AG04449 (cell line): ENCODE measurements around the gene TCP1.

Experiments
- CTCF ChIA-PET: fragments of 350-600 bp; formaldehyde crosslinking; extraction: SDS; loops from one replicate; lab custom pipeline; 2021; ENCODE audit warnings: antibody characterized with exemption; lab: Yijun Ruan, JAX
- POLR2A ChIA-PET: fragments of 400-600, 350-600 bp; formaldehyde crosslinking; extraction: SDS; loops from one replicate; lab custom pipeline; 2020; ENCODE audit warnings: antibody characterized with exemption, inconsistent platforms; lab: Yijun Ruan, JAX
- DNase-seq: peaks from one replicate; pipeline ENCODE4 v3.0.0-alpha.2; 2010; ENCODE audit warnings: low read depth, low spot score
- H3K4me3 ChIP-seq: 2 replicates; pipeline ENCODE4 v1.5.1; 2011; ENCODE audit warnings: low read depth, mild to moderate bottlenecking, control low read depth, low read length
- TF ChIP-seq, protein P1 (sequence below): IDR thresholded peaks from one replicate; pipeline ENCODE4 v1.5.1; 2011; ENCODE audit warnings: mild to moderate bottlenecking, moderate library complexity, low read length, control low read depth, inconsistent platforms; ENCODE audit not compliant: insufficient read depth; ENCODE audit errors: missing control alignments

Gene TCP1

DNA sequence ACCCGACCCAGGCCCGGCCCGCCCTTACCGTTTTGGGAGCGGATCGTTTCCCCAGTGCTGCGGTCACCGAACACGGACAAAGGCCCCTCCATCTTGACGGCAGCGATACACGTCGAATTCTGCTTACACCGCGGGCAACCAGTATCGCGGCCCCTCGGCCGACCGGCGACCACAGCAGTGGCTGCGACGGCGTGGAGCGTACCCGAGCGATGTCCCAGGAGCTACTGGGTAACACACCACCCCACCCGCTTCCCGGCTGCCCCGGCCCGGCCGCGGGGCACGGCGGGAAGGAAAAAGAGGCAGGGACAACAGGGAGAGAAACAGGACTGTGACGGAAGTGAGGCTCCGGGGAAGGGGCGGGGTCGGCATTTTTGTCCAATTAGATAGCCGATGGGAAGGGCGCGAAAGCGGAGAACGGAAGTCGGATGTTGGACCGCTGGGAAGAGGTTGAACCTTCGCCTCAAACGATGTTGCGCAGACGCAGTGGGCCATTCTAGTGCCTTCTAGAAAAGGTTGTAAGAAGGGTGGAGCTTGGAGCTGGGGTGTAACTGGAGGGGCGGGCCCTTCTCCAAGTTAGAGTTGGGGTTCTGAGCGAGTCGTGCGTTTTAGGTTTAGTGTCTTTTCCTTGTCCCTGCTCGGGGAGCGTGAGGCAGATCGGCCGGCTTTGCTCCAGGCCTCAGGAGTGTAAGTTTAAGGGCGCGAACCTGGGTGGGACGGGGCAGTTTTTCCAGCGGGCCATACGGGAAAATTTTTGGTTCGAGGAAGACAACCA, at the start of gene TCP1:
Gene TCP1, minus strand, starts transcription at position 226 of the 772 bp plus-strand sequence. Its CDS starts 134 bp downstream, at position 92.
- CTCF ChIA-PET = interaction anchor here (0.7 to 4.2 kb wide), 6 partner anchors 44 to 153 kb away, joined by 3 to 21 read pairs (median 4); partner anchors contain the start of gene WTAP
- TF ChIP-seq, protein P1, sequence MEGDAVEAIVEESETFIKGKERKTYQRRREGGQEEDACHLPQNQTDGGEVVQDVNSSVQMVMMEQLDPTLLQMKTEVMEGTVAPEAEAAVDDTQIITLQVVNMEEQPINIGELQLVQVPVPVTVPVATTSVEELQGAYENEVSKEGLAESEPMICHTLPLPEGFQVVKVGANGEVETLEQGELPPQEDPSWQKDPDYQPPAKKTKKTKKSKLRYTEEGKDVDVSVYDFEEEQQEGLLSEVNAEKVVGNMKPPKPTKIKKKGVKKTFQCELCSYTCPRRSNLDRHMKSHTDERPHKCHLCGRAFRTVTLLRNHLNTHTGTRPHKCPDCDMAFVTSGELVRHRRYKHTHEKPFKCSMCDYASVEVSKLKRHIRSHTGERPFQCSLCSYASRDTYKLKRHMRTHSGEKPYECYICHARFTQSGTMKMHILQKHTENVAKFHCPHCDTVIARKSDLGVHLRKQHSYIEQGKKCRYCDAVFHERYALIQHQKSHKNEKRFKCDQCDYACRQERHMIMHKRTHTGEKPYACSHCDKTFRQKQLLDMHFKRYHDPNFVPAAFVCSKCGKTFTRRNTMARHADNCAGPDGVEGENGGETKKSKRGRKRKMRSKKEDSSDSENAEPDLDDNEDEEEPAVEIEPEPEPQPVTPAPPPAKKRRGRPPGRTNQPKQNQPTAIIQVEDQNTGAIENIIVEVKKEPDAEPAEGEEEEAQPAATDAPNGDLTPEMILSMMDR = no peak
- peak within 1 kb of the TSS; percentile 95 for H3K4me3 ChIP-seq

DNA sequence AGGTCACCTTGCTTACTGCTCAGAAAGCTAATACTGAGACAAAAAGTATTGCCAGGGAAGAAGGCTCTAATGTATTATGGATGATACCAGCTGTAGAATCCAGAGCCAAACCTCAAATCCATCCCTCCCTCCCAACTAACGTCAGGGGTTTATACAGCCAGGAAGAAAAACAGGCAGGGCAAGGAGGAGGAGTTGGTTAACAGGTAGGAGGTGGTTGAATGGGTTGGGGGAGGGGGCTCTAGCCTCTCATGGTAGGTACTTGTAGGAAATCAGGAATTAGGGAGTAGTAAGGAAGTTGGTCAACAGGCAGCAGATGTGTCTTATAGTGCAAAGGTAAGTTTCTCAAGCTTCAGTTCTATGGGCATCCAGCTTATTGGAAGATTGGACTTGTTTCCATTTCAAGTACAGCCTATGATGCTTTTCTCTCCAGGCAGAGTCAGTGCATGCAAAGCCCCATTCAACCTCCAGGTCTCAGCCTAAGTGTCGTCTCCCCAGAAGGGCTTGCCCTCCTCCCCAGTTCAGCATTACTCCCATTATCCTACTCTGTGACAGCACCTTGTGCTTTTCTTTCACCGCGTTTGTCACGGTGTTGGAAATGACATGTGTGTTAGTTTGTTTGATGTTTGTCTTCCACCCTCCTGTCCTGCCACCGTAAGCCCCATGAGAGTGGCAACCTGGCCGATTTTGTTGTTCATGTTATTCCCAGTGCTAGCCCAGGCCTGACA, 48.8 kb upstream of the TCP1 start:
- CTCF ChIA-PET = no interaction called here
- TF ChIP-seq, protein P1 = no peak
- POLR2A ChIA-PET = no interaction called here
- H3K4me3 ChIP-seq = no peak overlapping the region
- DNase-seq = no peak

More for the DNA sequence above, at the start of gene TCP1:
- DNase-seq = peak; percentile 98
- POLR2A ChIA-PET = interaction anchor here (0.6 to 1.7 kb wide), 12 partner anchors 11 to 97 kb away, joined by 3 to 12 read pairs (median 4); partner anchors contain the start of genes PNLDC1, SOD2 and WTAP

DNA sequence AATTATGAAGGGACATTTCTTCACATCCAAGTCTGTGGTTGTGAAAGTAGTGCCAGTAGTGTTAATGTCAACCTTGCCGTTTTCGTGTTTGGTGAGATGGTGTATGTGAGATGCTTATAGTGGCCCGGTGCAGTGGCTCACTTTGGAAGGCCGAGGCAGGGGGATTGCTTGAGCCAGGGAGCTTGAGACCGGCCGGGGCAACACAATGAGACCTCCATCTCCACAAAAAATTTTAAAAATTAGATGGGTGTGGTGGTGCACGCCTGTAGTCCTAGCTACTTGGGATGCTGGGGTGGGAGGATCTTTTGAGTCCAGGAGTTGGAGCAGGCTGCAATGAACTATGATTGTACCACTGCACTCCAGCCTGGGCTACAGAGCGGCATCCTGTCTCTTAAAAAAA, 48.1 kb upstream of the TCP1 start:
- CTCF ChIA-PET = no interaction called here
- POLR2A ChIA-PET = no interaction called here
- TF ChIP-seq, protein P1 = no peak
- DNase-seq = no peak
- H3K4me3 ChIP-seq = no peak overlapping the region

DNA sequence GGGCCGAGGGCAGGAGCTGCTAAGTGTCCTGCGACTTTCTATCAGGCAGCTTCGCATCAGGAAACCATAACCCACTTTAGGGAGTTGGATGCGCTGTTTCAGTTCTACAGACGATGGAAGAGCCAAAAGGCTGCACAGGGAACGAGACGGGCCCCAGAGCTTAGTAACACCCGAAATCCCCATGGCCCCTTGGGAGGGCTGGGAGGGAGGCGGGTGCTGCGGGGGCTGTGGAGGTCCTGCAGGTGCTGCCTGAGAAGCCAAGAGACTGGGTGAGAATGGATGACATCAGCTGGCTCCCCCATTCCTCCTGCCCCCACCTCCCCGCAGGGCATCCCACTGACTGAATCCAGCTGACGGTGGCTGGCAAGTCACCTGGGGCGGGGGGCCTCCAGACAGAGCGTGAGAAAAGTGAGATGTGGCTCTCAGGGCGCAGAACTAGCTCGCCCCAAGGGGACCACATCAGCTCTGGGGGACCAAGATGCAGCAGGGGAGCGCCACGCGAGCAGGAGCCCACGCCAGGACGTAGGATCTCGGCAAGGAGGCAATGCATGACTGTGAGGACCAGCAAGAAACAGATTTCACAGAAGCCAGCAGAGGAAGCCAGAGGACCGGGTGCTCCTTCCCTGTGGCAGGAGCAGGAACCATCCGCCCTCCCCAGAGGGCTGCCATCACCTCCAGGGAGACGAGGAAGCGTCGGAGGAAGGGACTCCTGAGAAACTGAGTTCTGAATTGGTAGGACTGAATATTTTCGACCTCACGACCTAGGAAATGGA, 47.5 kb upstream of the TCP1 start:
- CTCF ChIA-PET = no interaction called here

DNA sequence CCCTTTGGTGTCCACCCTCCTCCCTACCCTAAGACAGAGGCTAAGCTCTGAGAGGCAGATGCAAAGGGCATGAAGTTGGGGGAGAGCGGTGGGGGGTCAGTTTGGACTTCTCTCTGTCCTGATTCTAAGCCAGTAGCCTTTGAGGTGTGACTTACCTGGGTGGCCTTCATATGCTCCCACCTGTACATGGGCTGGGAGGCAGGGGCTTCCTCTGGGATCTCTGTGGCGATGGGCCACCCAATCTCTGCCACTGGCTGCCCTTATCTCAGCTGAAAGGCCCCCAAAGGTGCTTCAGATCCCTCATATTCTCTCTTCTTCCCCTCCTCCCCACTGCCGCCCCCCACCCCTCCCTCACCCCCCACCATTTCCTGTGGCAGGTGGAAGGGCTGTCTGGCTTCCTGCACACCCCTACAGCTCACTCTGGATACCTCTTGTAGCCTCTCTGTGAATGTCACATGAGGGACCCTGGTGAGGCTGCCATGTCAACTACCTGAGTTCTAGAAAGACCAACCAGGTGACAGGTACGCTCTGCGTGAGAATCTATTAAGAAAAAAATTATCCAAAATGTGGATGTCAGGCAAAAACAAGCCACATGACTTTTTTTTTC, 44.7 kb upstream of the TCP1 start:
- DNase-seq = no peak
- ChIA-PET CTCF (interaction anchor here (1.0 to 1.5 kb wide), 4 partner anchors 23 to 237 kb away, joined by 3 read pairs; no protein-coding TSS in a partner anchor), POLR2A (interaction anchor here (0.7 to 0.9 kb wide), 2 partner anchors 44 to 66 kb away, joined by 3 read pairs; partner anchors contain the start of genes MRPL18 and TCP1)
- TF ChIP-seq, protein P1 = no peak
- H3K4me3 ChIP-seq = no peak overlapping the region

More for the DNA sequence above, 47.5 kb upstream of the TCP1 start:
- no peak overlapping the region for H3K4me3 ChIP-seq
- TF ChIP-seq, protein P1 = no peak
- no peak for DNase-seq
- POLR2A ChIA-PET = no interaction called here
